Stimulated activated CD4-positive, alpha-beta T cell treated with anti-CD3 and anti-CD28 coated beads, Interleukin-2, amount 100 ng/mL, for 4 hours (primary cell): ENCODE measurements around the gene TREM2.
"Not testable (repeated sequence)": the region's sequence is repeated elsewhere in the genome, so short reads cannot be mapped to it uniquely, and the experiment has no call there.

Experiments
- DNase-seq: peaks from one replicate; pipeline ENCODE4 v3.0.0-alpha.2; 2020; ENCODE audit warnings: low read depth

Gene TREM2

GRCh38 chr6:41162687-41163418 lies at the start of gene TREM2:
Gene TREM2 (minus strand): TSS chr6:41163116. CDS start chr6:41163082, 34 bp downstream.
- DNase-seq: no peak

- DNase-seq: no peak
Observed at GRCh38 chr6:41209547-41210320, 46.8 kb upstream of the TREM2 start.

- no peak for DNase-seq
Observed at GRCh38 chr6:41208439-41209106, 45.7 kb upstream of the TREM2 start.

GRCh38 chr6:41204156-41204555 lies 41.2 kb upstream of the TREM2 start:
- DNase-seq: no peak

GRCh38 chr6:41201764-41202173 lies 38.9 kb upstream of the TREM2 start:
- no peak for DNase-seq

GRCh38 chr6:41200901-41201763 lies 38.2 kb upstream of the TREM2 start, which contains the start of gene TREML2:
Gene TREML2 (minus strand): TSS chr6:41201149. CDS start chr6:41201008, 141 bp downstream.
- no peak for DNase-seq

- DNase-seq: peak; percentile 26
Observed at GRCh38 chr6:41200296-41200900, 37.5 kb upstream of the TREM2 start.

GRCh38 chr6:41199552-41200246 lies 36.8 kb upstream of the TREM2 start:
- no peak for DNase-seq

- DNase-seq: no peak
Observed at GRCh38 chr6:41197234-41197633, 34.3 kb upstream of the TREM2 start.

GRCh38 chr6:41194386-41194785 lies 31.5 kb upstream of the TREM2 start:
- no peak for DNase-seq

- no peak for DNase-seq
Observed at GRCh38 chr6:41193884-41194283, 31.0 kb upstream of the TREM2 start.

GRCh38 chr6:41193171-41193734 lies 30.3 kb upstream of the TREM2 start:
- DNase-seq: no peak

GRCh38 chr6:41191569-41191968 lies 28.7 kb upstream of the TREM2 start:
- DNase-seq: no peak

GRCh38 chr6:41190791-41191190 lies 27.9 kb upstream of the TREM2 start:
- no peak for DNase-seq

GRCh38 chr6:41189967-41190366 lies 27.1 kb upstream of the TREM2 start:
- DNase-seq: no peak

GRCh38 chr6:41189046-41189445 lies 26.1 kb upstream of the TREM2 start:
- DNase-seq: not testable (repeated sequence)

- DNase-seq: no peak
Observed at GRCh38 chr6:41187924-41188886, 25.3 kb upstream of the TREM2 start.

GRCh38 chr6:41186031-41186562 lies 23.2 kb upstream of the TREM2 start:
- no peak for DNase-seq

- DNase-seq: no peak
Observed at GRCh38 chr6:41184761-41185160, 21.8 kb upstream of the TREM2 start.
